ENCODE data around the gene SLC52A1.

SLC52A1 gene

GRCh38 chr17:5000237-5000639 lies 35.0 kb downstream of the SLC52A1 start:
- no peak for TF ChIP-seq CTCF (IDR thresholded peaks at IDR 0.05; ENCODE audit: low read length, missing control alignments)
- DNase-seq (ENCODE audit: low read depth): peak; percentile 46
- H3K4me3 ChIP-seq (replicated peaks; ENCODE audit: low read depth, low read length): no peak overlapping the region

- TF ChIP-seq CTCF (IDR thresholded peaks at IDR 0.05; ENCODE audit: low read length, missing control alignments): no peak
- no peak for DNase-seq (ENCODE audit: low read depth)
- peak overlapping the region; percentile 90 for H3K4me3 ChIP-seq (replicated peaks; ENCODE audit: low read depth, low read length)
Observed at GRCh38 chr17:4999430-5000093, 35.7 kb downstream of the SLC52A1 start.

GRCh38 chr17:4998732-4999429 lies 36.3 kb downstream of the SLC52A1 start:
- H3K4me3 ChIP-seq (replicated peaks; ENCODE audit: low read depth, low read length): peak overlapping the region; percentile 90
- no peak for TF ChIP-seq CTCF (IDR thresholded peaks at IDR 0.05; ENCODE audit: low read length, missing control alignments)
- no peak for DNase-seq (ENCODE audit: low read depth)

- no peak for DNase-seq (ENCODE audit: low read depth)
- no peak for TF ChIP-seq CTCF (IDR thresholded peaks at IDR 0.05; ENCODE audit: low read length, missing control alignments)
- H3K4me3 ChIP-seq (replicated peaks; ENCODE audit: low read depth, low read length): peak overlapping the region; percentile 90
Observed at GRCh38 chr17:4998027-4998731, 37.0 kb downstream of the SLC52A1 start.

- peak within 1 kb of the TSS; percentile 90 for H3K4me3 ChIP-seq (replicated peaks; ENCODE audit: low read depth, low read length)
- TF ChIP-seq CTCF (IDR thresholded peaks at IDR 0.05; ENCODE audit: low read length, missing control alignments): no peak
- DNase-seq (ENCODE audit: low read depth): peak; percentile 87
Observed at GRCh38 chr17:4997302-4998026, 37.8 kb downstream of the SLC52A1 start, which contains the start of the genes INCA1 and KIF1C. Gene INCA1, minus strand, starts transcription at chr17:4997522. Its CDS starts 3,085 bp downstream, at chr17:4994437. Gene KIF1C, plus strand, starts transcription at chr17:4997950. Its CDS starts 2,297 bp downstream, at chr17:5000247.

DNA sequence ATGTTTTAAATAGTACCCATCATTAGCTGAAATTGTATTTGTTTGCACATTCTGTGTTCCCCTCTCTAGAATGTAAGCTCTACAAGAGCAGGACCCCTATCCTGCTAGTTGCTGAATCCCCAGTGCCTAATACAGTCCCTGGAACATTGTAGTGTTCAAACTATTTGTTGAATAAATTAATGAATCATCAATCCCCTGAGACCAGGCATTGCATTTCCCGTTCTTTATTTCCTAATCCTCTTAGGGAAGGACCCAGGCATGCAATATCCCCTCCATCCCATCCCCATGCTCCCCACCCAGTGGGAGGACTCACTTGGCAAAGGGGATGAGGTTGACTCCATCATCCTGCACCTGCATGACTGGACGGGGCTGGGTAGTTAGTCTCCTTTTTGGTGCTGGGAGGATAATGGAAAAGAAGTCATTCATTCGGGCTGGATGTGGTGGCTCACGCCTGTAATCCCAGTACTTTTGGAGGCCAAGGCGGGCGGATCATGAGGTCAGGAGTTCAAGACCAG lies 41.1 kb downstream of the SLC52A1 start:
- TF ChIP-seq CTCF (IDR thresholded peaks at IDR 0.05; ENCODE audit: low read length, missing control alignments): no peak
- DNase-seq (ENCODE audit: low read depth): no peak
- H3K4me3 ChIP-seq (replicated peaks; ENCODE audit: low read depth, low read length): no peak overlapping the region
